ENCODE measurements around the gene DDN. TPM values are rescaled to one million over a fixed set of nuclear protein-coding genes. Genes with fewer than 3 reads are reported as not detected.

The DDN gene
- total and polyA plus RNA-seq, 9 of the 15 experiments (the other 6 are each of a cell fraction or from before 2014, with no cell fraction given): 0.03 to 3.6 (median 1.6) TPM

GRCh38 chr12:48957141-48958048 lies 41.8 kb downstream of the DDN start, which contains the start of gene ARF3 (continued):
- TF ChIP-seq EP400 (IDR thresholded peaks at IDR 0.05): peak; percentile 49
- TF ChIP-seq HDAC1 (IDR thresholded peaks at IDR 0.05): peak in 1 of 2 experiments; percentile 91; a peak in 2 of 4 replicates
- peak; percentile 100 for TF ChIP-seq CHD2 (IDR thresholded peaks at IDR 0.05; ENCODE audit: low read depth, low read length)
- peak; percentile 65 for TF ChIP-seq NFIC (IDR thresholded peaks at IDR 0.05)
- no peak for TF ChIP-seq NCOA6 (IDR thresholded peaks at IDR 0.05)
- peak; percentile 54; the same call in 1 of the 2 replicates for TF ChIP-seq FOXP1 (CRISPR knock-in tag; IDR thresholded peaks at IDR 0.05)
- TF ChIP-seq, protein P1, sequence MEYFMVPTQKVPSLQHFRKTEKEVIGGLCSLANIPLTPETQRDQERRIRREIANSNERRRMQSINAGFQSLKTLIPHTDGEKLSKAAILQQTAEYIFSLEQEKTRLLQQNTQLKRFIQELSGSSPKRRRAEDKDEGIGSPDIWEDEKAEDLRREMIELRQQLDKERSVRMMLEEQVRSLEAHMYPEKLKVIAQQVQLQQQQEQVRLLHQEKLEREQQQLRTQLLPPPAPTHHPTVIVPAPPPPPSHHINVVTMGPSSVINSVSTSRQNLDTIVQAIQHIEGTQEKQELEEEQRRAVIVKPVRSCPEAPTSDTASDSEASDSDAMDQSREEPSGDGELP (CRISPR knock-in tag; IDR thresholded peaks at IDR 0.05; ENCODE audit: borderline replicate concordance): peak; percentile 88
- peak; percentile 67; the same call in 1 of the 2 replicates for TF ChIP-seq CXXC5 (CRISPR knock-in tag; IDR thresholded peaks at IDR 0.05)
- peak; percentile 74; the same call in 1 of the 2 replicates for TF ChIP-seq DIDO1 (tag; IDR thresholded peaks at IDR 0.05; ENCODE audit: low read depth)
- TF ChIP-seq, protein P2, sequence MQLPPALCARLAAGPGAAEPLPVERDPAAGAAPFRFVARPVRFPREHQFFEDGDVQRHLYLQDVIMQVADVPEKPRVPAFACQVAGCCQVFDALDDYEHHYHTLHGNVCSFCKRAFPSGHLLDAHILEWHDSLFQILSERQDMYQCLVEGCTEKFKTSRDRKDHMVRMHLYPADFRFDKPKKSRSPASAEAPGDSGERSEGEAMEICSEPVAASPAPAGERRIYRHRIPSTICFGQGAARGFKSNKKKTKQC (CRISPR knock-in tag; IDR thresholded peaks at IDR 0.05): 0 out of 2 replicates have a peak, but pooled peaks have one; percentile 60
- TF ChIP-seq PHB2 (IDR thresholded peaks at IDR 0.05; ENCODE audit: low read depth): no peak
- TF ChIP-seq TGIF2 (CRISPR knock-in tag; IDR thresholded peaks at IDR 0.05): no peak
- TF ChIP-seq POLR2B (IDR thresholded peaks at IDR 0.05; ENCODE audit: low read depth, partially characterized antibody): peak; percentile 80
- peak; percentile 84; the same call in 1 of the 2 replicates for TF ChIP-seq PHF8 (IDR thresholded peaks at IDR 0.05; ENCODE audit: borderline replicate concordance, low read length)
- TF ChIP-seq ARHGAP35 (IDR thresholded peaks at IDR 0.05; ENCODE audit: partially characterized antibody): peak; percentile 98
- TF ChIP-seq ETV1 (tag; conservative IDR thresholded peaks at IDR 0.05; ENCODE audit: low read depth): peak; percentile 80
- peak; percentile 72 for TF ChIP-seq DACH1 (IDR thresholded peaks at IDR 0.05; ENCODE audit: partially characterized antibody)

Data from K562 (cell line).